BLaER1 treated with 17β-estradiol and CSF1 and Interleukin-3, amounts not matched to agents 10 nM and 100 nM (cell line): ENCODE data around the gene SEC61A1.
A peak's percentile ranks its signal among the peaks of the same experiment; 100 is the strongest.

ENCODE experiments used
- H3K27ac ChIP-seq, 11 experiments: shearing (Covaris generic); formaldehyde crosslinking; 2 replicates each; pipeline ENCODE4 v1.8.1; 2022
- H3K27me3 ChIP-seq, 11 experiments: shearing (Covaris generic); formaldehyde crosslinking; 2 replicates each; pipeline ENCODE4 v1.8.1; 2022
- H3K36me3 ChIP-seq, 11 experiments: shearing (Covaris generic); formaldehyde crosslinking; 2 replicates each; pipeline ENCODE4 v1.8.1; 2022
- H3K4me1 ChIP-seq, 10 experiments: shearing (Covaris generic); formaldehyde crosslinking; 2 replicates each; pipeline ENCODE4 v1.8.1; 2022
- H3K4me2 ChIP-seq, 11 experiments: shearing (Covaris generic); formaldehyde crosslinking; 2 replicates each; pipeline ENCODE4 v1.8.1; 2022
- H3K4me3 ChIP-seq, 10 experiments: shearing (Covaris generic); formaldehyde crosslinking; 2 replicates each; pipeline ENCODE4 v1.8.1; 2022
- H3K9ac ChIP-seq, 11 experiments: shearing (Covaris generic); formaldehyde crosslinking; 2 replicates each; pipeline ENCODE4 v1.8.1; 2022
- H3K9me3 ChIP-seq, 11 experiments: shearing (Covaris generic); formaldehyde crosslinking; replicated peaks in 1 of 11; 2 replicates each; pipeline ENCODE4 v1.8.1; 2022
- H4K20me1 ChIP-seq, 11 experiments: shearing (Covaris generic); formaldehyde crosslinking; 2 replicates each; pipeline ENCODE4 v1.8.1; 2022
- Cebpa-rat ChIP-seq, 11 experiments: shearing (Covaris generic); IDR thresholded peaks; 2 replicates each; pipeline ENCODE4 v1.8.1; 2022

SEC61A1 gene

GRCh38 chr3:128078322-128078721 lies 26.1 kb downstream of the SEC61A1 start:
- H3K27ac ChIP-seq = no peak overlapping the region
- TF ChIP-seq Cebpa-rat (IDR thresholded peaks at IDR 0.05) = no peak
- H3K4me3 ChIP-seq = no peak overlapping the region
- no peak overlapping the region for H3K9ac ChIP-seq
- peak overlapping the region in 5 of 11 experiments; percentile 74 to 89 (median 86); a peak in 4 of 22 replicates for H3K4me2 ChIP-seq
- H3K36me3 ChIP-seq = peaks cover 33 to 78% (median 63%) of the 10 kb centered on the region in 11 experiments
- no peaks in the 10 kb centered on the region for H3K9me3 ChIP-seq
- peaks cover 38 to 97% (median 78%) of the 10 kb centered on the region in 11 experiments; a peak in 21 of 22 replicates for H4K20me1 ChIP-seq
- H3K4me1 ChIP-seq = peaks cover 25 to 48% (median 35%) of the 10 kb centered on the region in 10 experiments
- peaks cover 16 to 40% (median 32%) of the 10 kb centered on the region in 11 experiments for H3K27me3 ChIP-seq

- H3K36me3 ChIP-seq = peaks cover 38 to 78% (median 65%) of the 10 kb centered on the region in 11 experiments
- no peak overlapping the region for H3K4me2 ChIP-seq
- H3K27ac ChIP-seq = no peak overlapping the region
- peaks cover 25 to 42% (median 30%) of the 10 kb centered on the region in 10 experiments for H3K4me1 ChIP-seq
- H3K4me3 ChIP-seq = no peak overlapping the region
- H3K9me3 ChIP-seq = no peaks in the 10 kb centered on the region
- peaks cover 16 to 40% (median 32%) of the 10 kb centered on the region in 11 experiments for H3K27me3 ChIP-seq
- 0 out of 22 replicates have a peak overlapping the region, but pooled peaks of 1 of the 11 experiments have one; percentile 19 for H3K9ac ChIP-seq
- TF ChIP-seq Cebpa-rat (IDR thresholded peaks at IDR 0.05) = no peak
- peaks cover 32 to 96% (median 72%) of the 10 kb centered on the region in 11 experiments; a peak in 21 of 22 replicates for H4K20me1 ChIP-seq
These were observed 26.6 kb downstream of the SEC61A1 start for GRCh38 chr3:128078875-128079274.

GRCh38 chr3:128079823-128080222 lies 27.6 kb downstream of the SEC61A1 start:
- H4K20me1 ChIP-seq = peaks cover 23 to 94% (median 66%) of the 10 kb centered on the region in 11 experiments; a peak in 21 of 22 replicates
- peak overlapping the region in 1 of 11 experiments; percentile 28; a peak in 1 of 22 replicates for H3K4me2 ChIP-seq
- H3K9ac ChIP-seq = no peak overlapping the region
- no peaks in the 10 kb centered on the region for H3K9me3 ChIP-seq
- no peak for TF ChIP-seq Cebpa-rat (IDR thresholded peaks at IDR 0.05)
- peaks cover 24 to 40% (median 29%) of the 10 kb centered on the region in 10 experiments for H3K4me1 ChIP-seq
- no peak overlapping the region for H3K4me3 ChIP-seq
- no peak overlapping the region for H3K27ac ChIP-seq
- peaks cover 48 to 82% (median 66%) of the 10 kb centered on the region in 11 experiments for H3K36me3 ChIP-seq
- peaks cover 16 to 40% (median 32%) of the 10 kb centered on the region in 11 experiments for H3K27me3 ChIP-seq

GRCh38 chr3:128080323-128081080 lies 28.3 kb downstream of the SEC61A1 start:
- Histone ChIP-seq H3K9ac (no peak overlapping the region), H3K9me3 (no peaks in the 10 kb centered on the region), H4K20me1 (peaks cover 16 to 94% (median 60%) of the 10 kb centered on the region in 11 experiments; a peak in 21 of 22 replicates), H3K4me1 (peaks cover 24 to 35% (median 27%) of the 10 kb centered on the region in 10 experiments), H3K36me3 (peaks cover 54 to 84% (median 71%) of the 10 kb centered on the region in 11 experiments), H3K4me2 (peak overlapping the region in 2 of 11 experiments; percentile 28 to 37; a peak in 4 of 22 replicates), H3K4me3 (no peak overlapping the region), H3K27ac (no peak overlapping the region), H3K27me3 (peaks cover 15 to 36% (median 30%) of the 10 kb centered on the region in 11 experiments)
- TF ChIP-seq Cebpa-rat (IDR thresholded peaks at IDR 0.05) = no peak

GRCh38 chr3:128081226-128081625 lies 29.0 kb downstream of the SEC61A1 start:
- Histone ChIP-seq H3K27me3 (peaks cover 8 to 29% (median 23%) of the 10 kb centered on the region in 11 experiments), H3K36me3 (peaks cover 62 to 90% (median 79%) of the 10 kb centered on the region in 11 experiments), H3K4me3 (no peak overlapping the region)

GRCh38 chr3:128081846-128082245 lies 29.6 kb downstream of the SEC61A1 start:
- H3K9me3 ChIP-seq = no peaks in the 10 kb centered on the region
- peaks cover 68 to 94% (median 85%) of the 10 kb centered on the region in 11 experiments for H3K36me3 ChIP-seq
- no peak overlapping the region for H3K4me3 ChIP-seq
- H4K20me1 ChIP-seq = peaks cover 2 to 94% (median 47%) of the 10 kb centered on the region in 11 experiments; a peak in 20 of 22 replicates
- H3K27me3 ChIP-seq = peaks cover 2 to 23% (median 17%) of the 10 kb centered on the region in 11 experiments
- no peak overlapping the region for H3K9ac ChIP-seq
- peaks cover 12 to 23% (median 14%) of the 10 kb centered on the region in 10 experiments for H3K4me1 ChIP-seq
- H3K27ac ChIP-seq = no peak overlapping the region
- H3K4me2 ChIP-seq = no peak overlapping the region
- TF ChIP-seq Cebpa-rat (IDR thresholded peaks at IDR 0.05) = no peak

More at GRCh38 chr3:128081226-128081625, 29.0 kb downstream of the SEC61A1 start:
- Histone ChIP-seq H3K4me2 (no peak overlapping the region), H4K20me1 (peaks cover 9 to 94% (median 54%) of the 10 kb centered on the region in 11 experiments; a peak in 21 of 22 replicates), H3K4me1 (peaks cover 18 to 29% (median 20%) of the 10 kb centered on the region in 10 experiments), H3K9ac (no peak overlapping the region), H3K27ac (no peak overlapping the region), H3K9me3 (no peaks in the 10 kb centered on the region)
- TF ChIP-seq Cebpa-rat (IDR thresholded peaks at IDR 0.05) = no peak

GRCh38 chr3:128082546-128082945 lies 30.3 kb downstream of the SEC61A1 start:
- peaks cover 0 to 94% (median 43%) of the 10 kb centered on the region in 11 experiments; a peak in 20 of 22 replicates for H4K20me1 ChIP-seq
- H3K27ac ChIP-seq = no peak overlapping the region
- H3K9ac ChIP-seq = no peak overlapping the region
- H3K4me3 ChIP-seq = no peak overlapping the region
- peaks cover 5 to 16% (median 7%) of the 10 kb centered on the region in 10 experiments for H3K4me1 ChIP-seq
- no peak overlapping the region for H3K4me2 ChIP-seq
- TF ChIP-seq Cebpa-rat (IDR thresholded peaks at IDR 0.05) = no peak
- peaks cover 0 to 16% (median 10%) of the 10 kb centered on the region in 11 experiments; a peak in 16 of 22 replicates for H3K27me3 ChIP-seq
- H3K9me3 ChIP-seq = no peaks in the 10 kb centered on the region
- H3K36me3 ChIP-seq = peaks cover 75 to 99% (median 92%) of the 10 kb centered on the region in 11 experiments

GRCh38 chr3:128083396-128083795 lies 31.2 kb downstream of the SEC61A1 start:
- Histone ChIP-seq H3K4me2 (no peak overlapping the region), H3K4me3 (no peak overlapping the region), H3K9me3 (no peaks in the 10 kb centered on the region), H3K9ac (no peak overlapping the region), H3K27ac (no peak overlapping the region), H4K20me1 (peaks cover 0 to 88% (median 39%) of the 10 kb centered on the region in 11 experiments; a peak in 17 of 22 replicates), H3K36me3 (peaks cover 78 to 97% (median 95%) of the 10 kb centered on the region in 11 experiments), H3K27me3 (peaks cover 0 to 7% (median 1%) of the 10 kb centered on the region in 11 experiments; a peak in 7 of 22 replicates), H3K4me1 (peaks cover 0 to 9% (median 0%) of the 10 kb centered on the region in 10 experiments; a peak in 7 of 20 replicates)
- no peak for TF ChIP-seq Cebpa-rat (IDR thresholded peaks at IDR 0.05)
